Activated CD8-positive, alpha-beta memory T cell treated with anti-CD3 and anti-CD28 coated beads for 1 hour (primary cell): Measurements from ENCODE around the gene PRSS36.
"Not testable (repeated sequence)": the region's sequence is repeated elsewhere in the genome, so short reads cannot be mapped to it uniquely, and the experiment has no call there.

Experiments
- DNase-seq, 2 donors: peaks; one replicate each; pipeline ENCODE4 v3.0.0-alpha.2; 2020; ENCODE audit warnings: low read depth in 1 of 2; ENCODE audit errors: extremely low read depth in 1 of 2

Gene PRSS36

GRCh38 chr16:31106509-31107464, 43.1 kb downstream of the PRSS36 start:
- DNase-seq = no peak

DNA sequence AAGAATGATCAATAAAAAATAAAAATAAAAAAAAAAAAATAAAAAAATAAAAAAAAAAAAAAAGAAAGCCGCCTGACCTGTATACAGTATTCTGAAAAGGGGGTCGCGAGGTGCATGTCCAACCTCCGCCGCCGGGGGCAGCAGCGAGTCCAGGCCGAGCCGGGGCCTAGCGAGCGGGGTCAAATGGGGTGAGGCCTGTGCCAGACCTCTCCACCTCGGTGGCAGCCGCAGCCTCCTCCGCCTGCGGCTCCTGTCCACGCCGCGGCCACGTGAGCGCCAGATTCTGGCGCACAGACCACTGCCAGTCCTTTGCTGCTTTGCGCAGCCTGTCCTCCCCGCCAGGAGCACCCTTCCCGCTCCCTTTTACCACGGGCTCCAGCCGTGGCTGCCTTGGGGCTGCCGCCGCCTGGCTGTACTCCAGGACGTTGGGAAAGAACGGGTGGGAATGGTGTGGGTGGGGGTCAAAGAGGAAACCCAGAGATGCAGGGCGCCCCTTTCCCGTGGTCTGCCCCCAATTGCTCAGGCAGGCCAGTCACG, 44.1 kb downstream of the PRSS36 start:
- DNase-seq = peak; percentile 48 to 73

- not testable (repeated sequence) for DNase-seq
Observed at GRCh38 chr16:31100876-31101641, 48.8 kb downstream of the PRSS36 start.

GRCh38 chr16:31099860-31100638, 49.8 kb downstream of the PRSS36 start:
- DNase-seq = no peak

DNA sequence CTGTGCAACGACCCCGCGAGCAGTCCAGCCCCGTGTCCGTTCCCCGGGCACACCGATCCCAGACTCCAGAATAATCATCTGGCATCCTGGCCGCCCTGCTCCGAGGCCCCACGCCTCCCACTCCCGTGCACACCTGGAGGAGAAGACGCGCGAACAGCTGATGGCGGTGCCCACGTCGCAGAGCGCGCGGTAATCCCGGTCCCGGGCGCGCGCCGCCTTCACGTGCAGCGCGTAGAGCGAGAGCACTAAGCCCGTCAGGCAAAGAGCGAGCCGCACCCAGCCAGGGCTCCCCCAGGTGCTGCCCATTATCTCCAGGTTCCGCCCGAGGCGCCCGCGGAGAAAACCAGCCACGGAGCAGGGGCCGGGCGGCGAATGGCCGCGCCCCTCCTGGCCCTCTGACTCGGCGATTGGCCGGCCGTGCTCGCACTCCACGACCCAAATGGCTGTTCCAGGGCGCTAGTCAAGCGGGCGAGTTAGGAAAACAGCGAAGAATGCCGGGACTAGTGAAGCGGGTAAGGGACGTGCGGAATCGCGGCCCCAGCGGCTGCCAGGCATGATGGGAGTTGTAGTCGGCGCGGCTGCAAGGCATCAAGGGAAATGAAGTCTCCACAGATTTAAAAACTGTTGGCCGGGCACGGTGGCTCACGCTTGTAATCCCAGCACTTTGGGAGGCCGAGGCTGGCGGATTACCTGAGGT, 55.3 kb downstream of the PRSS36 start, which contains the start of gene VKORC1:
VKORC1 (minus strand) TSS at position 374 of the 697 bp plus-strand sequence; CDS start at position 306, 68 bp downstream.
- DNase-seq = peak; percentile 69 to 75

DNA sequence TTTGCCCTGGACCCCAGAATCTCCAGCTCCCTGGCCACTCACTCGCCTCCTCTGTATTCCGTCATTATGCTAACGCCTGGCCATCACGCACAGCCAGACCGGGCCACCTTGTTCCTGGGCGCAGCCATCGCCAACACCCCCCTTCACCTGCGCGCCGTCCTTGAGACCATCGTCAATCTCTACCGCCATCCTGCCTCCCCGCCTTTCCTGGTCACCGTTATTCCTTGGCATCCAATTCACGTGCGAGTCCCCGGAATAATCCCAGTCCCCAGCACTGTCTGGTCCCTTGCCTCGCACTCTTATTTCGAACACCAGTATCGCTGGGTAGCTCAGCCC, 55.8 kb downstream of the PRSS36 start:
- DNase-seq = no peak

GRCh38 chr16:31093132-31093703, 56.6 kb downstream of the PRSS36 start:
- DNase-seq = no peak

DNA sequence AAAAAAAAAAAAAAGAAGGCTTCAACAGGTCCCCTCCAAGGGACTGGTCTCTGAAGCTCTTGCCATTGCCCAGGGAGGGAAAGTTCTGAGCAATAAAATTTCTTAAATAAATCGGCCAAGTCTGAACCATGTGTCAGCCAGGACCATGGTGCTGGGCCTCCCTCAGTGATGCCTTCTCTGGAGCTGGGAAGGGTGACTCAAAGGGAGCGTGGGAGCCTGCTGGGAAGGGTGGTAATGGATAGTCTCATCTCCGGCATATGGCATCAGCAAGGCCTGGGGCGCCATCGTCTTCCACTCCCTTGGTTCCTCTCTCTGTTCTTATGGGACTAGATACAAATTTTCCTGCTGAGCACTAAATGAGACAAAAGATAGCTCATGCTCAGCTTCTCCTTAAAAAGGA, 57.5 kb downstream of the PRSS36 start:
- no peak for DNase-seq

DNA sequence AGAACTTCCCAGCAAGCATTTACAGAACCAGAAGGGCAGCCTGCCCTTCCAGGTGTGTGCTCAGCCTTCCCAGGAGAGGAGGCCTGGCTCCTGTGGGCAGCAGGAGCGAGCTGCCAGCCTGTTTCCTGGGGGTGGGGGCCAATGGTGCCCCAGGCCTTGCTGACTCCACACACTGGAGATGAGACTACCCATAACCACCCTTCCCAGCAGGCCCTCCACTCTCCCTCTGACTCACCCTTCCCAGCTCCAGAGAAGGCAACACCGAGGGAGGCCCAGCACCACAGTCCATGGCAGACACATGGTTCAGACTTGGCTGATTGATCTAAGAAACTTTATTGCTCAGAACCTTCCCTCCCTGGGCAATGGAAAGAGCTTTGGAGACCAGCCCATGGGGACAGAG, 59.3 kb downstream of the PRSS36 start:
- no peak for DNase-seq

GRCh38 chr16:31089199-31089598, 60.7 kb downstream of the PRSS36 start:
- no peak for DNase-seq
